CD14-positive monocyte (primary cell): Measurements from ENCODE around the gene IL17RA. TPM values are rescaled to one million over a fixed set of nuclear protein-coding genes. Genes with fewer than 3 reads are reported as not detected.

ENCODE experiments used
- DNase-seq, 3 donors: peaks; one replicate each; pipeline ENCODE4 v3.0.0-alpha.2; 2011 to 2022
- H2AFZ ChIP-seq: 2 replicates; pipeline ENCODE4 v1.6.0; 2012; ENCODE audit warnings: mild to moderate bottlenecking, low read depth, low read length, inconsistent platforms; ENCODE audit not compliant: insufficient read depth, poor library complexity, severe bottlenecking
- H3K27ac ChIP-seq, 2 donors: 1 replicate in 1 of 2; 2 replicates in 1 of 2; pipeline ENCODE4 v1.5.1; 2012 to 2013; ENCODE audit warnings: low read length in 2 of 2, control low read depth in 1 of 2, inconsistent platforms in 1 of 2, low read depth in 1 of 2, mild to moderate bottlenecking in 1 of 2
- H3K27me3 ChIP-seq, 2 donors: one replicate each; pipeline versions ENCODE4 v1.6.0 to v1.6.1; 2011 to 2013; ENCODE audit warnings: low read length in 2 of 2; ENCODE audit not compliant: control insufficient read depth in 2 of 2, insufficient read depth in 2 of 2
- H3K36me3 ChIP-seq, 2 donors: replicated peaks in 1 of 2; 1 replicate in 1 of 2; 2 replicates in 1 of 2; pipeline versions ENCODE4 v1.5.1 to v1.6.1; 2012 to 2013; ENCODE audit warnings: low read length in 2 of 2, control low read depth in 1 of 2, inconsistent platforms in 1 of 2, mild to moderate bottlenecking in 1 of 2; ENCODE audit not compliant: insufficient read depth in 2 of 2, control insufficient read depth in 1 of 2
- H3K4me1 ChIP-seq, 2 donors: 1 replicate in 1 of 2; 2 replicates in 1 of 2; pipeline versions ENCODE4 v1.5.1 to v1.6.1; 2012 to 2013; ENCODE audit warnings: low read length in 2 of 2, control low read depth in 1 of 2, inconsistent platforms in 1 of 2, mild to moderate bottlenecking in 1 of 2, moderate library complexity in 1 of 2; ENCODE audit not compliant: insufficient read depth in 2 of 2, control insufficient read depth in 1 of 2
- H3K4me2 ChIP-seq: replicated peaks from 2 replicates; pipeline ENCODE3; 2012; ENCODE audit warnings: low read length, moderate library complexity, mild to moderate bottlenecking; ENCODE audit not compliant: poor library complexity, severe bottlenecking; ENCODE audit errors: extremely low read depth
- H3K4me3 ChIP-seq, 3 experiments: fragments of 200-600 bp in 1 of 3; sonication (generic) in 1 of 3; replicated peaks in 1 of 3; 1 replicate in 2 of 3; 2 replicates in 1 of 3; pipeline ENCODE4 v1.5.1; 2011 to 2013; ENCODE audit warnings: low read length in 3 of 3, mild to moderate bottlenecking in 3 of 3, control low read depth in 2 of 3, low read depth in 2 of 3, inconsistent platforms in 1 of 3, moderate library complexity in 1 of 3
- H3K79me2 ChIP-seq: 2 replicates; pipeline ENCODE4 v1.6.0; 2012; ENCODE audit warnings: mild to moderate bottlenecking, control low read depth, inconsistent platforms, low read length, moderate library complexity; ENCODE audit not compliant: insufficient read depth
- H3K9ac ChIP-seq: 2 replicates; pipeline ENCODE4 v1.6.0; 2017; ENCODE audit warnings: low read length, mild to moderate bottlenecking; ENCODE audit not compliant: insufficient read depth, poor library complexity, severe bottlenecking
- H3K9me3 ChIP-seq, 2 donors: replicated peaks in 1 of 2; 1 replicate in 1 of 2; 2 replicates in 1 of 2; pipeline versions ENCODE4 v1.5.1 to v1.6.1; 2012 to 2013; ENCODE audit warnings: low read length in 2 of 2, control low read depth in 1 of 2; ENCODE audit not compliant: control insufficient read depth in 1 of 2, insufficient read depth in 1 of 2
- H4K20me1 ChIP-seq: 2 replicates; pipeline ENCODE4 v1.6.0; 2012; ENCODE audit warnings: mild to moderate bottlenecking, low read length, control low read depth, moderate library complexity; ENCODE audit not compliant: insufficient read depth
- H3K27ac Mint-ChIP-seq, 7 donors: one replicate each; pipeline ENCODE4 v1.8.0; 2020; ENCODE audit warnings: mild to moderate bottlenecking in 7 of 7, mixed read lengths in 7 of 7, moderate library complexity in 6 of 7, inconsistent platforms in 2 of 7
- H3K27me3 Mint-ChIP-seq, 3 donors: one replicate each; pipeline ENCODE4 v1.8.0; 2021 to 2022; ENCODE audit warnings: low read depth in 3 of 3, mild to moderate bottlenecking in 3 of 3, mixed read lengths in 3 of 3, moderate library complexity in 3 of 3, inconsistent platforms in 1 of 3
- H3K36me3 Mint-ChIP-seq, 2 donors: one replicate each; pipeline ENCODE4 v1.8.0; 2020; ENCODE audit warnings: mixed read lengths in 2 of 2, inconsistent platforms in 1 of 2, mild to moderate bottlenecking in 1 of 2
- H3K4me1 Mint-ChIP-seq: one replicate; pipeline ENCODE4 v1.8.0; 2020; ENCODE audit warnings: mild to moderate bottlenecking, mixed read lengths
- H3K4me3 Mint-ChIP-seq, 2 donors: one replicate each; pipeline ENCODE4 v1.8.0; 2020; ENCODE audit warnings: mild to moderate bottlenecking in 2 of 2, mixed read lengths in 2 of 2, moderate library complexity in 1 of 2
- H3K9me3 Mint-ChIP-seq, 7 donors: one replicate each; pipeline ENCODE4 v1.8.0; 2020 to 2022; ENCODE audit warnings: mixed read lengths in 7 of 7, mild to moderate bottlenecking in 6 of 7, moderate library complexity in 6 of 7, inconsistent platforms in 2 of 7
- WGBS: methylation state at CpG from one replicate; pipeline ENCODE4 v1.1.5; 2013; ENCODE audit warnings: missing lambda C conversion rate; ENCODE audit not compliant: insufficient coverage; 5-methylcytosine and 5-hydroxymethylcytosine counted together
- intact Hi-C, 2 donors: fragments of 100-400 bp; cut with micrococcal nuclease; formaldehyde crosslinking; loops; one replicate each; pipeline versions ENCODE4 v1.15.0 to v1.15.1; 2023
- polyA plus RNA-seq, 3 donors: library from polyadenylated mRNA; depleted of rRNA in 1 of 3; unstranded in 2 of 3; stranded (reverse) in 1 of 3; fragments of 300-500 nt in 2 of 3; fragments of >200 nt in 1 of 3; fragmentation: Illumina TruSeq in 2 of 3; gene quantifications; 1 replicate in 2 of 3; 2 replicates in 1 of 3; pipeline ENCODE4 v1.2.3, GENCODE V29; 2012 to 2021
- TF ChIP-seq, protein P1 (sequence below): fragments of 200-600 bp; IDR thresholded peaks from one replicate; pipeline ENCODE4 v1.8.0; 2022; ENCODE audit warnings: antibody characterized with exemption, mild to moderate bottlenecking

IL17RA gene
- polyA plus RNA-seq, 3 donors: 68.3 to 118 (median 96.7) TPM

DNA sequence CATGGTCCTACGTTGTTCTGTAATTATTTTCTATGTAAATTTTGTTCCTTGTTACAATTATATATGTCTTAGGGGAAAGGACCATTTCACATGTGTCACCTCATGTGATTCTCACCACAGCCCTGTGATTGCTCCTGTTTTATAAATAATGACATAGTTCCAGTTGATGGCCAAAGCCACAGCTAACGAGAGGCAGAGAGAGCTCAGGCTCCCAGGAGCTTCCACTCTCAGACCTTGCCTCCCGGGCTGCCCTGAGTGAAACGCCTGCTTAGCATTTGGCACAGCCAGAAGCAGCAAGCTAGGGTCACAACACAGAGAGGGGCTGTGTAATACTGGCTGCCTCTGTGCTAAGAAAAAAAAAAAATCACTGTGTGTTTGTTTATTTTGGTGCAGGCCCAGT is 30.4 kb downstream of the IL17RA start:
- Histone ChIP-seq H2AFZ (no peak overlapping the region), H3K9me3 (no peaks in the 10 kb centered on the region), H3K4me3 (peak overlapping the region in 1 of 3 experiments; percentile 79), H3K27ac (peak overlapping the region; percentile 85 to 86), H3K4me1 (peaks cover 97 to 100% of the 10 kb centered on the region in 2 donors), H3K79me2 (peaks cover 73% of the 10 kb centered on the region), H3K4me2 (peak overlapping the region; percentile 86), H3K27me3 (no peaks in the 10 kb centered on the region), H3K36me3 (peaks cover 23 to 40% of the 10 kb centered on the region in 2 donors), H3K9ac (no peak overlapping the region), H4K20me1 (peaks cover 89% of the 10 kb centered on the region)
- peak overlapping the region; percentile 90 to 96 (median 95) for H3K27ac Mint-ChIP-seq
- peaks cover 0 to 5% (median 2%) of the 10 kb centered on the region in 3 donors for H3K27me3 Mint-ChIP-seq
- TF ChIP-seq, protein P1, sequence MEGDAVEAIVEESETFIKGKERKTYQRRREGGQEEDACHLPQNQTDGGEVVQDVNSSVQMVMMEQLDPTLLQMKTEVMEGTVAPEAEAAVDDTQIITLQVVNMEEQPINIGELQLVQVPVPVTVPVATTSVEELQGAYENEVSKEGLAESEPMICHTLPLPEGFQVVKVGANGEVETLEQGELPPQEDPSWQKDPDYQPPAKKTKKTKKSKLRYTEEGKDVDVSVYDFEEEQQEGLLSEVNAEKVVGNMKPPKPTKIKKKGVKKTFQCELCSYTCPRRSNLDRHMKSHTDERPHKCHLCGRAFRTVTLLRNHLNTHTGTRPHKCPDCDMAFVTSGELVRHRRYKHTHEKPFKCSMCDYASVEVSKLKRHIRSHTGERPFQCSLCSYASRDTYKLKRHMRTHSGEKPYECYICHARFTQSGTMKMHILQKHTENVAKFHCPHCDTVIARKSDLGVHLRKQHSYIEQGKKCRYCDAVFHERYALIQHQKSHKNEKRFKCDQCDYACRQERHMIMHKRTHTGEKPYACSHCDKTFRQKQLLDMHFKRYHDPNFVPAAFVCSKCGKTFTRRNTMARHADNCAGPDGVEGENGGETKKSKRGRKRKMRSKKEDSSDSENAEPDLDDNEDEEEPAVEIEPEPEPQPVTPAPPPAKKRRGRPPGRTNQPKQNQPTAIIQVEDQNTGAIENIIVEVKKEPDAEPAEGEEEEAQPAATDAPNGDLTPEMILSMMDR: no peak
- peaks cover 35 to 54% of the 10 kb centered on the region in 2 donors for H3K36me3 Mint-ChIP-seq
- peaks cover 0 to 2% (median 0%) of the 10 kb centered on the region in 7 donors for H3K9me3 Mint-ChIP-seq
- DNase-seq: peak in 1 of 3 donors; percentile 12
- peaks cover 98% of the 10 kb centered on the region for H3K4me1 Mint-ChIP-seq
- H3K4me3 Mint-ChIP-seq: peak overlapping the region in 1 of 2 donors; percentile 14
- intact Hi-C loops: loop anchor here in 1 of 2 donors (1.0 to 5.0 kb wide), 2 partner anchors 9 to 33 kb away; partner anchors contain the start of gene IL17RA
- 8% methylated on average over 2 of the region's 4 CpGs for WGBS

DNA sequence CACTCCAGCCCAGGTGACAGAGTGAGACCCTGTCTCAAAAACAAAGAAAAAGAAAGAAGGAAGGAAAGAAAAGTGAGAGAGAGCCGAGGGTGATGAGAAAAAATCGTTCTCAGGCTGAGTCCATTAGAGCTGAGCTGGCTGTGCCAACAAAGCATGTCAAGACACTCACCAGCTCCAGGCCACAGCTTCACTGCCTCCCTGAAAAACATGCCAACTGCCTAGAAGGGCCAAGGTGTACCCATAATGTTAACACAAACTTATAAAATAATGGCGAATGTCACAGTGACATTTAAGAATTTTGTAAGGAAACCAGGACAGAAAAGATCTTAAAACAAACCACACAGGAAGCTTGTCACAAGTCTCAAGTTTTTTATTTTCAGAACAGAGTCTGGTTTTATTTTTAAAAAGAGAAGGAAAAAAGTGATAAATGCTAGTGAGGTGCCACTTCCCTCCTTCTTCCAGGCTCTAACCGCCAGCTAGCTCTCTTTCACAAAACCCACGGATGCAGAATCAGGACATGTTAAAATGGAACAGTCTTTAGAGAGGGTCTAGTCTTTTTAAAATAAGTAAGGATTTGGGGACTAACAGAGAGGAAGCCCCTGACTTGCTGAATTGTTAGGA is 31.3 kb downstream of the IL17RA start:
- H3K79me2 ChIP-seq: peaks cover 66% of the 10 kb centered on the region

More for the DNA sequence above, 31.3 kb downstream of the IL17RA start:
- TF ChIP-seq, protein P1: no peak
- Histone ChIP-seq H3K4me1 (peaks cover 89 to 93% of the 10 kb centered on the region in 2 donors), H3K9me3 (no peaks in the 10 kb centered on the region), H2AFZ (no peak overlapping the region), H3K27ac (peak overlapping the region; percentile 85 to 86), H4K20me1 (peaks cover 81% of the 10 kb centered on the region), H3K4me2 (peak overlapping the region; percentile 86), H3K9ac (peak overlapping the region; percentile 46), H3K36me3 (peaks cover 16 to 32% of the 10 kb centered on the region in 2 donors), H3K27me3 (no peaks in the 10 kb centered on the region), H3K4me3 (peak overlapping the region in 1 of 3 experiments; percentile 79)
- DNase-seq: peak in 1 of 3 donors; percentile 6
- Mint-ChIP-seq H3K4me1 (peaks cover 91% of the 10 kb centered on the region), H3K4me3 (peak overlapping the region; percentile 14 to 86), H3K27me3 (peaks cover 0 to 5% (median 2%) of the 10 kb centered on the region in 3 donors), H3K36me3 (peaks cover 29 to 46% of the 10 kb centered on the region in 2 donors), H3K9me3 (peaks cover 0 to 2% (median 0%) of the 10 kb centered on the region in 7 donors), H3K27ac (peak overlapping the region; percentile 90 to 96 (median 95))
- intact Hi-C loops: loop anchor here (1.0 to 5.0 kb wide), 4 partner anchors 10 to 34 kb away; partner anchors contain the start of gene IL17RA (in 1 of the 2)
- WGBS: 0% methylated on average over 1 of the region's 5 CpGs
